NCI-H82 treated with DMSO at 0.1 percent for 48 hours (cell line): Measurements from ENCODE around the gene CRYZ.
"Not testable (repeated sequence)": the region's sequence is repeated elsewhere in the genome, so short reads cannot be mapped to it uniquely, and the experiment has no call there.

Experiments
- DNase-seq: peaks from one replicate; lab custom pipeline; 2025; ENCODE audit not compliant: unreplicated experiment; lab: John Stamatoyannopoulos, UW

The CRYZ gene

GRCh38 chr1:74681851-74682250 is 51.0 kb downstream of the CRYZ start:
- no peak for DNase-seq

GRCh38 chr1:74681449-74681848 is 51.4 kb downstream of the CRYZ start:
- DNase-seq: no peak

GRCh38 chr1:74681001-74681400 is 51.8 kb downstream of the CRYZ start:
- DNase-seq: no peak

GRCh38 chr1:74679811-74680210 is 53.0 kb downstream of the CRYZ start:
- no peak for DNase-seq

GRCh38 chr1:74677926-74678325 is 54.9 kb downstream of the CRYZ start:
- peak; percentile 29 for DNase-seq

- no peak for DNase-seq
Observed at GRCh38 chr1:74674278-74675048, 58.4 kb downstream of the CRYZ start.

GRCh38 chr1:74673351-74674111 is 59.3 kb downstream of the CRYZ start, which contains the start of gene ERICH3:
Gene ERICH3 (minus strand): TSS chr1:74673792. CDS start chr1:74673519, 273 bp downstream.
- DNase-seq: no peak

GRCh38 chr1:74670866-74671265 is 62.0 kb downstream of the CRYZ start:
- not testable (repeated sequence) for DNase-seq
